Retina (tissue), 1 donor: Measurements from ENCODE around the gene RAB29.
"Not testable (repeated sequence)": the region's sequence is repeated elsewhere in the genome, so short reads cannot be mapped to it uniquely, and the experiment has no call there.

Experiments used
- DNase-seq: peaks from one replicate; pipeline ENCODE4 v3.0.0-alpha.2; 2016

RAB29 gene, protein sequence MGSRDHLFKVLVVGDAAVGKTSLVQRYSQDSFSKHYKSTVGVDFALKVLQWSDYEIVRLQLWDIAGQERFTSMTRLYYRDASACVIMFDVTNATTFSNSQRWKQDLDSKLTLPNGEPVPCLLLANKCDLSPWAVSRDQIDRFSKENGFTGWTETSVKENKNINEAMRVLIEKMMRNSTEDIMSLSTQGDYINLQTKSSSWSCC

DNA sequence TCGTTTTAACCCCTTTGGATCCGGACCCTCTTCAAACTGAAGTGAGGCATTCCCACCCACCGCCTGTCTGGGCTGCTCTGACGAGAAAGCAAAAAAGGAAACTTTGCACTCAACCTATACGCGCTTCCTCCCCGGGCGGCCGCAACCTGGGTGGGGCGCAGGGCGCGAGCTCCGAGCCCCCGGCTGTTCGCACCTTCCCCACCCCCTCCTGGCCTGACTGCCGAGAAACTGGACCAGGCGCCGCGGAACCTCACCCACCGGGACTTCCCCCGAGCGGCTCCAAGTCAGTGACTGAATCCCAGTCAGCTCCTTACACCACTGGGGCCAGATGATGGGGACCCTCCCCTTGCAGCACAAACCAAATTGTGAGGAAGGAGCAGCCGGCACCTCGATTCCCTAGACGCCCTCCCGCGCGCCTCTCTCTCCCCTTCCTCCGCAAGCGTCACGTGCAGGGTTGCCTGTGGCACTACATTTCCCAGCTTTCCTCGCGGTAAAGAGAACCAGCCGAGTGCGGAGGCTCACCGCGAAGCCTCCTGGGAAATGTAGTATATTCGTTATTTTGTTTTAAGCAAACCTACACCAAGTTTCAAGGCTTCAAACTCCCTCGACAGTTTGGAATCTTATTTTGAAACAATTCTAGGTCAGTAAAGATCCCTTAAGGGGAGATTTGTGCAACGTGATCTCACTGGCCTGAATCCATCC, at the start of gene RAB29:
RAB29 (minus strand) TSS at position 468 of the 702 bp plus-strand sequence. CDS start 526 bp downstream, outside the sequence.
- peak; percentile 87 for DNase-seq

DNA sequence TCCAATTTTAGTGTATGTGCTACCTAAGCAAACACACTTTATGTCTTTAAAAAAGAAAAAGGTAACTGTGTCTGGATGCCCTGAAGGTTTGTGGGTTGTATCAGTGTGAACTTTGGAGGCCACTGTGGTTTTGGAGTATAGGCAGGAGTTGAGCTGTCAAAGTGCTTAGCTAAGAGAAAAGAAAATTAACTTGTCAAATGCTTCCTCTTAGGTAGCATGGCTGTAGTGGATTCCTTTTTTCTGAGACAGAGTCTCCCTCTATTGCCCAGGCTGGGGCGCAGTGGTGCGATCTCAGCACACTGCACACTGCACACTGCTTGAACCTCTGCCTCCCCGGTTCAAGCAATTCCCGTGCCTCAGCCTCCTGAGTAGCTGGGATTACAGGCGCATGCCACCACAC, 48.9 kb upstream of the RAB29 start:
- DNase-seq = no peak

DNA sequence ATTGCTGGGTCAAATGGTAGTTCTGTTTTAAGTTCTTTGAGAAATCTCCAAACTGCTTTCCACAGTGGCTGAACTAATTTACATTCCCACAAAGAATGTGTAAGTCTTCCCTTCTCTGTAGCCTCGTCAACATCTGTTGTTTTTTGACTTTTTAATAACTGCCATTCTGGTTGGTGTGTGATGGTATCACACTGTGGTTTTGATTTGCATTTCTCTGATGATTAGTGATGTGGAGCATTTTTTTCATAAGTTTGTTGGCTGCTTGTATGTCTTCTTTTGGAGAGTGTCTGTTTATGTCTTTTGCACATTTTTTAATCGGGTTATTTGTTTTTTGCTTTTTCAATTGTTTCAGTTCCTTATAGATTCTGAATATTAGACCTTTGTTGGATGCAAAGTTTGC, 48.0 kb upstream of the RAB29 start:
- DNase-seq = not testable (repeated sequence)

DNA sequence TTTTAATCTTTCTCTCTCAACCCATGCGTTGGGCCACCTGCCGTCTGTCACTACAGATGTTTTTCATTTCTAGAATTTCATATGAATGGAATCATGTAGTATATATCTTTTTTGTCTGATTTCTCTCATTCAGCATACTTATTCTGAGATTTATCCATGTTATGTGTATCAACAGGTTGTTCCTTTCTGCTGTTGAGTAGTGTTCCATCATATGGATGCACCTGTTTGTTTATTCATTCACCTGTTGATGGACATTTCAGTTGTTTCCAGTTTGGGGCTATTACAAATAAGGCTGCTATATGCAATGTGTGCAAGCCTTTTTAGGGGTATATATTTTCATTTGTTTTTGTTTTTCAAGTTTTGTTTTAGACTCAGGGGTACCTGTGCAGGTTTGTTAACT, 47.1 kb upstream of the RAB29 start:
- no peak for DNase-seq

DNA sequence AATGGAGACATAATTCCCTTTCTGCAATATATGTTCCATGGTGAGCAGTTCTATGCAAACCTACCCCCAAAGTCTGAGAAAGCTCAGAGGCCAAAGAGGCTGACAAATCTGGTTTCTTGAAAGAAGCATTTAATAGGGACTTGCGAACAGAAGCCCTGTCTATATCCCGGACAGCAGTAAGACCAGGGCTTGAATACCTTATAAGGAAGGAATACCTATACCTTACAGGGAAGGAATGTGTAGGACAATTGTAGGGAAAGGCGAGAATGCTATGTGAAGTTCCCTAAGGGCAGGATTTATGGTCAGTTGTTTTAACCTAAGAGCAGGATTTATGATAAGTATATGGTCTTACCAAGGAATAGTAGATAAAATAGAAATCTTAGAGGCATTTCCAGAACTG, 42.7 kb upstream of the RAB29 start:
- no peak for DNase-seq

DNA sequence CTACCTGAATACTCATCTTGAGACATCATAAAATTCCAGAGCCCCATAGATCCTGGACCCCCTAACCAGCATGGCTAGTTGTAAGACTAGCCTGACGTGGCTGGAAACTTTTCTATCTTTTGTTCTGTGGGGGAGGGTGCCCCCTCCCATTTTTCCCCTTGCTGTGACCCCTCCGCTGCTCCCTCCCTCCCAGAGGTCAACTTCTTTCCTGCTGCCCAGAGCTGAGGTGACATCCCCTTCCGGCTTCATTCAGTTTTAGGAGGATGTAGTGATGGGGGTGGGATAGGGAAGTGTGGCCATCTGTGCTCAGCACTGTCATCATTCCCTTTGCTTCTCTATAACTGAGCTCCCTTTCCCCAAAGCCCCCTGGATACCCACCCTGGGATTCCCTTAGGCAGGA, 42.1 kb upstream of the RAB29 start:
- DNase-seq = no peak

DNA sequence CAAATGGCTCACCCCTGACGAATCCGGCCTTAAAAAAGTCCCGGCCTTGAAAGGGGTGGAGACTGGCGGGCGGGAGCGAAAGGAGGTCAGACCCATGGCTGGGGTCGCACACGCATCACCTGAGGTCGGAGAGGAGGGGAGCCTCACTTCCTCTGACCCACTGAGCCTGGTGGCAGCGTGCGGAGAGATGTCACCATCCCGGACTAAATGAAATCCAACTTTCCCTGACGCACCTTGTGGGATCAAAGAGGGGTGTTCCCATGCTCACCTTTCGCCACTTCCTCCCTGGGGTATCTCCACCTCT, 38.4 kb upstream of the RAB29 start:
- no peak for DNase-seq

DNA sequence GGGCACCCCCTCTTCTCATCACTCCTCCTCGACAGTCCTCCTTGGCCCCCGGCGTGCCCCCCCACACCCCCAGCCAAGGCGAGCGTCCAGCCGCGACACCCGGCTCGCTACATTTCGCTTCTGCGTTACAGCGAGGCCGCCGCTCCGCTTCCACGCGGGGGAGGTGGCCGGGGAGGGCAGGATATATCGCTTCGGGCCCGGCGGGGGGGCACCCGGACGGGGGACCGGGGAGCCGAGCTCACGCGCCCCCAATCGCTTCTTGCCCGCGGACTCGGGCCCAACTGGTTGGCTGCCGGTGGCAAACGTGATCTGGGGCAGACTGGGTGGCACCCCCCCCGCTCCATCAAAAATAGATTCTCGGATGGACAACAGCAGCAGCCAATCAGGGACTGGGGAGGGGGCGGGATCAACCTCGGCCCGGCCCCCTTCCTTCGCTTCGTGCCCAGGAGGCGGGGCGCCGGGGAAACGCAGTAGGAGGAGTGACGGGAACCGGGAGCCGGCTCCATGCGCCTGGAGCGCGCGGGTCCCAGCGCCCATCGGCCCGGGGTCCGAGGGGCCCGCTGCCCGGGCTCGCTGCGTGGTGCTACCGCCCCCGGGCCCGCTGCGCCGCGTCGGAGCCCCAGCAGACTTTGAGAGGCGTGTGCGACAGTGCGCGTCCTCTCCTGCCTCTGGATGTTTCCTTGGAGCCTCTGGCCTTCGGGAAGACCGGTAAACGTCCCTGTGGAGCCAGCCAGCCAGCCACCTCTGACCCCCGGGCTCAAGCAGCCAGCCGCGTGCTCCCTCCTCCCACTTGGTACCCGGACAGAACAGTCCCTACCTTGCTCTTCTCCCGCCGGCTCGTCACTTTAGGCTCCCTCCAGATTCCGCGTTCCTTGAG, 37.8 kb upstream of the RAB29 start, which contains the start of gene SLC41A1:
SLC41A1 (minus strand) TSS at position 321 of the 877 bp plus-strand sequence. CDS start 2,757 bp downstream, outside the sequence.
- DNase-seq = peak; percentile 98

DNA sequence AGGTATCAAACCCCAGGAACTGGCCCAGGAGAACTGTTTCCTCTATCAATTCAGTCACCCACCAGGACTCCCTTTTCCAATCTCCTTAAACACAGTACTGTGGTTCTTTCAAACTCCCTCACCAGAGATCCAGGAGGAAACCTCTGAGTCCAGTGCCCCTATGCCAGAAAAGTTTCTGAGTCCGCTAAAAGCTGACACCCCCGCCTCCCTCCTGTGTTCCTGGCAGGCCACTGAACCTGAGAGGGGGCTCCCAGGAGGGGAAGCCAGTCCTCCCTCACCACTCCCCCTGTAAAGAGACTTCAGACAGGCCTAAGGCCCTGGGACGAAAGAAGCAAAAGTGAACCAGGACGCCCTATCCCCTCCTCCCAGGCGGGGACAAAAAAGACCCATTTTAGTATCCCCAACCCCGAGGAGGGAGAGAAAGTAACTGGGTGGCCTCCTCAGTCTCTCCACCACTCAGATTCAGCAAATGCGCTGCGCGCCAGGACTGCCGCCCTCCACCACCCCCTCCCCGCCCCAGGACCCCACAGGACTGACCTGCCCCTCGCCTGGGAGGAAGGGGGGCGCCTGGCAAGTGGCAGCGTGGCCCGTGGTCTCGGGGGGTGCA, 37.1 kb upstream of the RAB29 start:
- peak; percentile 71 for DNase-seq

DNA sequence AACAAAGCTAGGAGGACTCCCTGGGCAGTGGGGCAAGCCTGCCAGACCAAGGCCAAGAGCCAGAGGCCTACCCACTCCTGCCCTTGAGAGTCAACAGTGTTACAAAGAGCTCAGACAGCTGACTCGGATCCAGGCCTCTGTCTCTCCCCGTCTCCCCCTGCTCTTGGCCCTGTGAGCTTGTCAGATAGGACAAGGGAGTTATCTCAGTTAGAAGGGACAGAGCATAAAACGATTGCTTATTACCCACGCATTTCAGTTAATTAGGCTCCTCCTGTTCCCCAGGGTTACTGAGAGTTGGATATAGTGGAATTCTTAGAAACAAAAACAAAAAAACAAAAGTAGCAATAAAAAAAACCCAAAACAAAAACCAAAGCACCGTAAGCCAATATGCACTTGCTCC, 36.4 kb upstream of the RAB29 start:
- peak; percentile 40 for DNase-seq

DNA sequence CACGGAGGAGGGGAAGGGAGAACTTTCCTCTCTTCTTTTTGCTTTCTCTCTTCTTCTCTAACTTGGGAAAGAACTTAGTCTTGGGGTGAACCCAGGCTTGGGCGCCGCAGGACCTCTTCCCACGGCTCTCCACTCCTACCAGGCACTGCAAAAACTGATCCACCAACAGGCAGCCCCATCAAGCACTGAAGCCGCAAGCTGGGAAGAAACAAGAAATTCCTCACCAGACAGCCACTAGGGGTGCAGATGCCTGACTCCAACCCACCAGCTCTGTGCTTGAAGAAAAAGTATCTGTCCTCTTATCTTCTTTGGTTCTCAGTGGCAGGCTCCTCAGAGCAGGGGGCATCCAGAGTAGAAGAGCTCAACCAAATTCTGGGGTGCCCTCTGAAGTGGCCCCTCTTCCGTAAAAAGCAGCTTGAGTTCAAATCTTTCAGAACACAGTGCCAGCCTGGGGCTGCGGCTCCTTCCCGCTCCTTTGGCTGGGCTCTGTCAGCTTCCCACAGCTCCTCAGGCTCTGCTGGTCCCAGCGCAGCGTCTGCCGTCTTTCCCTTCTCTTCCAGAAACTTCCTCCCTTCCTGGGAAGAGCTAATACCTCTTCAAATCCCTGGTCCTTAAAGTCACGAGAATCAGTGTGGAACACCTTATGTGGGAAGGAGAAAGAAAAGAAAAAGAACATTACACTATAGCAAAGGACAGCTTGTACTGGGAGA, 35.3 kb upstream of the RAB29 start:
- no peak for DNase-seq

DNA sequence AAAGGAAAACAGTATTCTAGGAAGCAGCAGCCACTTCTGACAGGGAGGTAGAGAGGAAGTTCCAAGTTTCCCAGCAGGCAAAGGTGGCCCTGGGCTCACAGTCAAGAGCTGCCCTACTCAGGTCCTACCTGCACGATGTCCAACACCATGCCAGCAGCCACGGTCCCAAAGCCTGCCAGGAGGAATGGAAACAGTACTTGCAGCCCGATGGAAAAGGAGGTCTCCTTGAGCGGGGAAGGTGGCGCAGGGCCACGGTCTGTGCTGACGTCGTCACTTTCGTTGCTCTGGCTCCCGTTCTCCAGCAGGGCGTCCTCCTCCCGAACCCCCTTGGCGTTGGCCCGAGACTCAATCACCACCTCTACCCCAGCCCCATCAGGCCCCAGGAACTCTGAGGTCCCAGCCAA, 34.7 kb upstream of the RAB29 start:
- no peak for DNase-seq

DNA sequence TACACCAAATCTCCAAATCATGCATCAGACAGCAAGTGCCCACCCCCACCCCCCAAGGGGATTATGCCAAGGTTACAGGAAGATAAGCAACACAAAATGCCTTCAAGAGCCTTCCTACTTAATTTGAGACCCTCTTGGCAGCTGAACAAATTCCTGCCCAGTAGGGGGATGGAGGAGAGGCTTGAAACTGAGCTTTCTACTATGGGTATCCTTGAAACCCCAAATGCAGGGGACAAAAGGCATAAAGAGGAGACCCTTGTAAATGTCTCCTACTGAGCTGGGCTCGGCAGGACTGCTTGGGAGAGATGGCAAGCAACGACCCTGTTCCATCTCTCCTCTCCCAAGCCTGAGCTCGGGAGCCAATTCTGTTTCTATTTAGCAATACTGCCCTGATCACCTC, 34.2 kb upstream of the RAB29 start:
- DNase-seq = no peak

DNA sequence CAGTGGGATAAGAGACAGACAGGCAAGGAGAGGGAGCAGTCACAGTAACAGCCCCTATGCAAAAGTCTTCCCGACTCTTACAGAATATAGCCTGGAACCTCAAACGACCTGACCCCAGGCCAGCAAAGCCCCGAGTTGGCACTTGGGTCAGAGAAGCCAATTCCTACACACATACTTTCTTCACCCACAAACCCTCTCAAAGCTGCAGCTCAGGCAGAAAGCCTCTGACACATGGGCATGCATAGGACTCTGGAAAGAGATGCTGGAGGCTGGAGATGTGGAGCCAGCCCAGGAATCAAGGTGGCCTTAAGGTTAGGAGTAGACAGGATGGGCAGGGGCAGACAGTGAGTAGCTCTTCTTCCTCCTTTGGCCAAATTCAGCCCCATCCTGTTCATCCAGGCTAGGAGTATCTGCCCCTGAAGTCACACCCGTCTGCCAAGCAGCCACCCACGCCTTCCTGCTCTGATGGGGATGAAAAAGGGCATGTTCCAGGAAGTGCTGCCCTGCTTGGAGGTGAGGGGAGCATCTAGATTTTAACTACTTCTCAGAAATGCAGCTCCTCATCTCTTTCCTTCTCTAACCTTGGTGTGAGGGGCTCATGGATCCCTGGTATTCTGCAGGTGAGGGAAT, 29.9 kb upstream of the RAB29 start:
- DNase-seq = no peak

DNA sequence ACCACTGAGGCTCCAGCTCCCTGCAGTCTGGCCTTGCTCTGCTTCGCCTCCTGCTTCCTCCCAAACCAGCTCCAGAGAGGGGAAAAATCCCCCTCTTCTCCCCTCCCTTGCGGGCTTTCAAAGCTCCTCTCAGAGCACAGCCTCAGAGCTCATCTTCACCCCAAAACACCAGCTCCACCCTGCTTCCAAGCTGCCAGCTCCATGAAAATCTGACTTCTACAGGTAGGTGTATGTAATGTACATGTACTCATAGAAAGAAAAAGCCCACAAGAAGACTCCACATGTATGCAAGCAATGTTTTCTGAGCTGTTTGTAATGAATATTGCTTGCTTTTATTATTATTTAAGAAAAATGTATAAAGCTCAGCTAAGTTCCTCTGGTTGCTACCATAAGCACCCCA, 29.3 kb upstream of the RAB29 start:
- no peak for DNase-seq

DNA sequence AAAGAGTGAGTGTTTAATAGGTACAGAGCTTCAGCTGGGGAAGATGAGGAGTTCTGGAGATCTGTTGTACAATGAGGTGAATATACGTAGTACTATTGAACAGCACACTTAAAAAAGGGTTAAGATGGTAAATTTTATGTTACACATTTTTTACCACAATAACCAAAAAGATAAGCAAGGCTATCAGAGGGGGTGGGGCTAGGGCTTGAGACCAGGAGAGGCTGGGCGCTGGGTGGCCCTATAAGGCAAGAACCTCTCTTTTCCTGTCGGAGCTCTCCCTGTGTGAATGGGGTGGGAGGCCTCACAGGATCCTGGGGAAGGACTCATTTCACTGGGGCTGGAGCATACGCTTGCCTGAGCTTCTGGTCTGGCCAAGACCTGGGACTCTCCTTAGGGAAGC, 28.7 kb upstream of the RAB29 start:
- no peak for DNase-seq

DNA sequence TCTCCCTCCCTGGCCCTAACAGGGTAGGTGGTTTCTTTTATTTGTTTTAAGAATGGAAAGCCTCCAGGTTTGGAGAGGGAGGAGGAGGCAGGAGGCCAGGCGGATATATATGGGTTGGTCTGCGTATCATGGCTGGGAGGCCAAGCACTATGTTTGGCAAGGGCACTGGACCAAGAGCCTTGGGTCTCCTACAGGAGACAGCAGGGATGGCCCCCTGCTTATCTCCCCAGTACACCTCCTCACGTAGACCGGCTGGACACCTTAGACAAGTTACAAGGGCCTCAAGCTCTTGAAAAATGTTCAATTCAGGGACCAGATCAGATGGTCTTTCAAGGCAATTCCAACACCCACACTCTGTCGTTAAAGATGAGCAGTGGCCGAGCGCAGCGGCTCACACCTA, 26.8 kb upstream of the RAB29 start:
- no peak for DNase-seq

DNA sequence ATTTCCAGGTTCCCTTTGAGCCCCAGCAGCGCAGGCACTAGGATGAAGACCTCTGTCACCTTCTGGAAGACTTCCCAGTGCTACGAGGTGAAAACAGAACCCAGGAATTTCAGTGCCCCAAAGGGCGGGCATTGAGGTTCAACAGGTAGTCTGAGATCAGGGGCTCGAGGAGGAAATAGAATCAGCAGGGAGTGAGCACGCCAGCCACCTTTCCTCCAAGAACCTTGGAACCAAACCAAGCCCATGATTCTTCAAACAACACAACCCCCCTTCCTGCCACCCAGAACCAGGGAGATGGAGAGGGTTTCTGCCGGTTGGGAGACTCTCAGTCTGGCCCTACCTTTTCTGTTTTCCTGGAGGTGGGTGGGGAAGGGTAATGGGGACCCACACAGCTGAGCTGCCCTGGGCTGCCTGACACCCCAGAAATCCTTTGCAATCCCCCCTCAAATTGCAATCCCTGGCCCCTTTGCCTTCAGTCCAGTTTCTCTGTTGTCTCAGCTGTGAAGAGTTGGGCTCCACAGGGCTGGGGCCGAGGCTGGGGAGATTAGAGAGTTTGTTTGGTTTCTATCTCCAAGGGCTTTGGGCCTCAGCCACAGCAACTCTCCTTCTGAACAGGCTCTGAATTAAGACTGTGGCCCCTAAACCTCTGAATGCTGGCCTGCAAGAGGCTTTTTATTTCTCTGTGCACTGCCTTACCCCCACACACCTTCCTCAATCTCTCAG, 25.9 kb upstream of the RAB29 start:
- no peak for DNase-seq

DNA sequence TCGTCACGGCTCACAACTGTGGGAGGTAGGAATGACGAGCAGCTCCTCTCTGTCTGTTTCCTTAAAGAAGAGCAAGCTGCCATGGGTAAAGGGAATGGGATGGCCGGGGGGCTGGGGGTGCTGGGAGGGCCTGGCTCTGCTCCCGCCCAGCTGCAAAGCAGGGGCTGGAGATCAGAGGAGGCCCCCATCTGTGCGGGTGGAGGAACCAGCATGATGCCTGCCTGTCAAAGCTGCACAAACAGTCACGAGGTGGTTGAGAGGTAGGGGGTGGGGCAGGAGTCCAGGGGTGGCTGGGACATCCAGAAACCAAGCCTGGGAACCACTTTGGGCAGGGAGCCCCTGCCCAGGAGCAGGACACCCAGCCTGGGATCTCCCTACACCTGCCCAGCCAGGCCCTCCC, 25.1 kb upstream of the RAB29 start:
- no peak for DNase-seq

DNA sequence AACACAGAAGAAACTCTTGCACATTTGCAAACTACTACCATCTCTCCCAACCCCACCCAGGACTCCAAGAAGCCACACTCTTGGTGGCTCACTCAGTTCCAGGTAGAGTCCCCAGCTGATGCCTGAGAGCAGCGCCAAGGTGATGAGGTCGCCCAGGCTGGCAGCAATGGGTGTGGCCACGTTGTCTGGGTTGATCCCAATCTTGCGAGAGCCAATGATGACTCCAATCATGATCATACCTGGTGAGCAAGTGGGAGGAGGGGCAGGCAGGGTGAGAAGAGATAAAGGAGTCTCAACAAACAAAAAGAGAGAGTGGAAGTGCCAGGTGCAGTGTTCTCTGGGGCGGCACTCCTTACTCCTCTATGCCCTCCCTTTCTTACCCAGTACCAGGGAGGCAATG, 23.3 kb upstream of the RAB29 start:
- no peak for DNase-seq

DNA sequence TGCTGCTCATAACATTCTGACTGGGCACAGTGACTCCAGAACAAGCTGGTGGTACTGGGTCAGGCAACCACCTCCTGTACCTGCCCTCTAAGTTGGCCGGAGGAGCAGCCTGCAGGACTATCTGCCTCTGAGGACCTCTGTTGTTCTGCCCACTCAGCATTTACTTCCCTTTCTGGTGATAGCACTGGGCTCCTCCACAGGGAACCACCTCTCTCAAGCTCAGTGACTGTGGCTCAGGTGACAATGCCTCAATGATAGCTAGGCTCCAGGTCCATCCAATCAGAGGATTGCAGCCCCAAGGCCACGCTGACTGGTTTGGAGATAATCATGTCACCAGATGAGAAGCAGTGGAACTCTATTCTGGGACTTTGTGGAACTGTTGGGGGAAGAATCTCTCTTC, 21.9 kb upstream of the RAB29 start:
- DNase-seq = no peak
